ENCODE results near the gene COL8A1.

The COL8A1 gene

DNA sequence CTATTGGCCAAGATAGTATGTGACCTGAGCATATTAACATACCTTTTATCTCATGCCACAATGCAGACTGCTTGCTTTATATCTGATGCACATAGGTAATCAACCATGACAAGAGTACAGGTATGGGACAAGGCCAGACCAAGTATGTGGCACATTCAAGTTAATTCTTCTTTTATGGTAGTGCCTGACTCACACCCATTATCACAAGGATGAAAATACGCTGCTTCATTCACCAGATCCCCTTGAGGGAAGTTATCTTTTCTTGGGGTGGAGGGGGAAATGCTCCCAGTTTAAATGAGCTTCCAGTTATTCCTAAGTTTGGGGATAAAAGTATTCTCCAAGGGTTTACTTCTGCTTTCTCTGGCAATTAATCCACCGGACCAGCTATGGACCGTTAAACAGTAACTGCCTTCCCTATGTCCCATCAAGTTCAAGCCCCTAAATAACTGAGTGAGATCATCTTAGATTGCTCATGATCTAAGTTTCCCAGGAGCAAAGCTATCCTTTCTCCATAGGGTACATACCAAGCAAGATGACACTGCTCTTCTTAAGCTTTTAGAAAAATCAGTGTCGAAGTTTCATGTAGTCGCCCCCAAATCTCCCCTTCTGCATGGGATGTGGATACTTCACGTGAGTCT, 1.9 kb downstream of the COL8A1 start:
- DNase-seq = no peak

DNA sequence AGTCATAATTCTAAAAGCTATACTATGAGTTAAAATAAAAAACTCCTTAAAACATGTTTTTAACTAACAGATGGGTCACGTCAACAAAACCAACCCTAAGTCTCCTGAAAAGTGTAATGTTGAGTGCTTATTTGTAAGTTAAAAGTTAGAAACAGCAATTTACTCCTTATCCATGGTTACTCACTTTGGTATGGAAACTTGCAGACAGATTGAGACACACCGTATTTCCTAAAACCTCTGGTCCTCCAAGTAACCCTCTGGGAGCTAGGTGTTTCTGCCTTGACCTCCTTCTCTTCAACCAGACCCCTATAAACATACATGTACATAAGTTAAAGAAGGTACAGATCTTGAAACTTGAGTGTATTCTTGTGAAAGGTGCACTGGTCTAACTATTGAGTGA, 3.1 kb downstream of the COL8A1 start:
- no peak for DNase-seq

DNA sequence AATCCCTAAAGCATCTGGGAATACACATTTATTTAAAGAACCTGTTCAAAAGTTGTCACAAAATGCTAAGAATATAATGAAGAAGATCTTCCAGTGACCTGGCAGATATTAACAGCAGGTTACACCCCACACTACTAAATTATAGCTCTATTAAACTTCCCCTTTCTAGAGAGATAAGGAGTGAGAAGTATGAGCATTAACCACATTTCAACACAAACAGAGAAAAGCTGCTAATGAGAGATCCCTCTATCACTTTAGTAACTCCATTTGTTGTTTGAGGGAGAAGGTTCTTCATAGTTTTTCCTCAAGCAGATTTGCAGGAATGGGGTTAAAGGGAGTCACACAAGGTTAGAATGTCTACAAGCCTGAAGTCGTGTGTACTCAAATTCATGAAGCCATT, 3.6 kb downstream of the COL8A1 start:
- DNase-seq = no peak

DNA sequence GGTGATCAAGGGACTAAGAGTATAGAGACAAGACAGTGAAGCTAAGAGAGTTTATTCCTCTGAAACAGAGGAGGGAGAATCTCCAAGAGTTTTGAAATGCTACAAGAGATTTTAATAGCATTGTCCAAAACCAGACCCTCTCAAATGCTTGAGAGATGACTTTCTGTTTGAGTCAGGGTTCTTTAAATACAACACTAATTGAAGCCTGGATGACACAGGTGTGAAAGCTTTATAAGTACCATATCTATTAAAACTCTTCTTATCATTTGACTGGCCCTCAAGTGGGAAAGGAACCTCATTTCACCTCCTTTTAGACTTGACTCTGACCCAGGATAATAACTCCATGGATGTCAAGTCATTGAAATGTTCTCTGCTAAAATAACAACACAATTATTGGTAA, 5.6 kb downstream of the COL8A1 start:
- DNase-seq = no peak

DNA sequence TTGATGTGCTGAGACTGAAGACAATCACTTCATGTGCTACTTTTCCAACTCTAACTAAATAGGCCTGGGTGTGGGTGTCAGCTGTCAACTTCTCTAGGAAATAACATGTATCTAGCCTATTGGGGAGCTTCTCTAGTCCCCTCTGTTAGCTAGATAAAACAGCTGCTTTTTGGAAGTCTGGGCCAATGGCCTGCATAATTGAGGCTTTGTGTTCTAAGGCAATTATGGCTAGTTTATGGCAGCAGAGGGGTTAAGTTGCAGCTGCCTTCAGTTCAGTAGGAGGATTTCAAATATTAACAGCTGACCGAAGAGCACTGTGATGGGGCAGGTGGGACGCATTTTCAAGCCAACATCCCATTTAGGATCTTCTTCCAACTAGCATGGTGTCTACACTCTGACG, 6.4 kb downstream of the COL8A1 start:
- DNase-seq = no peak

DNA sequence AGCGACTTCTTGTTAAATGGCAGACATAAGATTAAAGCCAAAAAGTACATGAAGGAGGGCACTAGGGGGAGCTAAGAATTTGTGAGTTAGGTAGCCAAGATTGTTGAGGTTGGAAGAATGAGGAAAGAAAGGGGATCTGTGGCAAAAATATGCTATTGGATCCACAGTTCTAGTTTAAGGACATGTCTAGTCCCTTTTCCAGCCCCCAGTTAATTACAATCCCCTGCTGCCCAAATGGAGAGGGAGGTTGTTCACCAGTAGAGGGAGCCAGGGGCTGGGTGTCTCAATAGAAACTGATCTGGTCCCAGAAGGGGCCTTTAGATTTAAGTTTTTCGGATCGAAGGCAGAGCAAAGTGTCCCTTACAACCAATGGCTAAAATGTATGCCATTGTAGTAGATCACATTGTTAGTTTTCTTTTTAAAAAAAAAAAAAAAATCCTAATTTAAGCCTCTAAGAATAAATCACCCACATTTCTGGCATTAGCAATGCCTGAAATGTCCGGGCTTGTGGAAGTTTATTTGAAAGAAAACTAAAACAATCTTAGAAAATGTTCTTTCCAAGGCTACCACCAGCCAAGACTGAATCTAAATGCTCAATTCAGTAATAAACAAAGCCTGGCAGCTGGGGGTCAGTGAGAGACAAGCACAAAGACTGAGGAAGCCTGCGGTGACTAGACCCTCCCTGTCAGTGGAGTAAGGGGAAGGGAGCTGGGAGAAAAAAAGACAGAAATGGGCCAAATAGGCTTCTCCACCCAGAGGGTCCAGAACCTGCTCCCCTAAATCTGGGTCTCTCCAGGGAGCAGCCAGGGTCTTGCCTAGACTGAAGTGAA, 7.1 kb downstream of the COL8A1 start:
- no peak for DNase-seq

DNA sequence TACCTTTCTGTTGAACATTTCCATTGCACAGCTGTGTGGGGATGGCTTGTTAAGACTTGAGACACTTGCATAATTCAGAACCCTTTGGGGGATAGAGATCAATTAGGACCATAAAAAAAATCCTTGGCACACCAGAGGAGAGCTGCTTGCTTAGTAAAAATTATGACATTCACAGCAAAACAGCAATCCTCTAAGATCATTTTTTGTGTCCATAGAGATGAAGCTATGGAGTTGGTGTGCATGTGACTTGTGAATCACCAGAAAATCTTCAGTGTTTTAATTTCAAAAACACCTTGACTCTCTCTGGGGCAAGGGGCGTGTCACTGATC, 7.7 kb downstream of the COL8A1 start:
- DNase-seq = no peak

DNA sequence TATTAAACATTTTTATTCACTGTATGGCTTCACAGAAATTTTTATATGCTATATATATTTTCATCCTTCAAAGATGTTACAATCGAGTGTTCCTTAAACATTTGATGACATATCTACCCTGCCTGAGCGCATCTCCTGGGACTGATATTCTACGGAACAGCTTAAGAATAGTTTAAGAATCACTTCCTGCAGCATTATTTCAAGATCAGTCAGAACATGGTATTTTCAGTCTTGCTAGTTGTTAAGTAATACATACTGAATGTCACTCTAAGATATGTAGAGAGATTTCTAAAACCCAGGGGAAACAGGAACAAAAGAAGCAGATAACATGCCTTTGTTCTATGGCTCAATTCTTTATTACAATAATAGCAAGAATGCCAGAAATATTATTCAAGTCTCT, 8.7 kb downstream of the COL8A1 start:
- DNase-seq = no peak

DNA sequence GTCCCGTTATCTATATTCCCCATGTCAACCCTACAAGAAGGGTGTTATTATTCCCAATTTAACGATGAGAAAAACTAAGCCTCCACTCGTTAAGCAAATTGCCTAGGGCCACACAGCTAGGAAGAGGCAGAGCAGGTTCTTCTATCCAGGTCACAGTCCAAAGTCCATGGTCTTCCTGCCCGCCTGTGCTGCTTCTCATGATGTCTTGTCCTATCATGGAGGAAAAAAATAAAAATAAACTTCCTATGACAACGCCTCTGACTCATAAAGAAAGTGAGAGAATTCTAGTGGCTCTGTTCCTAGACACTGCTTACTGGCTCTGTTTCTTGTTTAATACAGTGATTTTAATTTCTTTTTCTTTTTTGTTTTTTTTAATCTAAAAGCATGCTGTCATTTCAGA, 9.7 kb downstream of the COL8A1 start:
- no peak for DNase-seq

DNA sequence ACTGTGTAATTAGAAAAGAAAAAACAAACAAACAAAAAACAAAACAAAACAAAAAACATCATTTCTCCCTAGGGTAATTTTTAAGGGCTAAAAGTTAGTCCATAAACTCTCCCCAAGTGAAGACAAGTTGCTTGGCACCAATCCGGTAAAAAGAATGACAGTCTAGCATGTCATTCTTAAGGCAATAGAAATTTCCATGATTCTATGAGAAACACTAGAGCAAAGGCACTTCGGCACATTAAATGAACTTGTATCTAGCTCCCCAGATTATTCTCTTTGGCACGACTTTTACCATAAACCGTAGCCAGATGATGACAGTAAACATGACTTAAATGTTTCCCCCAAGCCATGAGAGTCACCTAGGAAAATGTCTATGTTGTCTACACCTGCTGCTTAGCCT, 10.1 kb downstream of the COL8A1 start:
- DNase-seq = no peak

DNA sequence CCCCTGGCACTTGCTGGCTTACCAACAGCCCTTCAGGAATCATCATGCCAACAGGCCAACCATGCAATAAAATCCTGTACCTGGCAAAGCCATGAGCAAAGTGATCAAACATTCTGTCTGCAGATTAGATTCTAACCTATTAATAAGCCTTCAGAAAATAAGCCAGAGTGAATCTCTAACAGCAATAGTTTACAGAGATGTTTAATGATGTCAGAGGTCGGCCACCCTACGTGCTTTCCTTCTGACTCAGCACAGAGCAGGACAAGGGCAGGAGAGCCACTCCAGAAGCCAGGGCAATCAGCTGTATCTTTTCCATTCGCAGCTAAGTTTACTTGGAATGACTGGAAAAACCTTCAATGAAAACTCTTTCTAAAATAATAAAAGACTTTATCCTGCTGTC, 13.1 kb downstream of the COL8A1 start:
- DNase-seq = no peak

DNA sequence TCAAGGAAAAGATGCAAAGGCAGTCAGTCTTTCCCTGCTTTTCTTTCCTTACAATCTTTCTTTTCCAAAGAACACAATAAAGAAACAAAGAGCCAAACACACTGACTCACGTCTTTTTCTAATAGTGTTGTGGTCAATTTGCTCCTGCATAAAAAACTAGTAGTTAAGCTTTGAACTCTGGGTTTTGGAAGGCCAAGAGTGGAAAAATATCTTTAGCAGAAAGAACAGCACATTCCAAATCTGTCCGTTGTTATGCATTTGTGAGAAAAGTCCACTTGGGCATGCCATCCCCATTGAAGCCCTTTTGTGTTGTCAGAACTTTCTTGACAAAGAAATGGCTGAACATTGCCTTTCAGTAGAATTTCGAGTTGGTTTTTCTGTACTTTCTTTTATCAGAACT, 18.2 kb downstream of the COL8A1 start:
- DNase-seq = no peak

DNA sequence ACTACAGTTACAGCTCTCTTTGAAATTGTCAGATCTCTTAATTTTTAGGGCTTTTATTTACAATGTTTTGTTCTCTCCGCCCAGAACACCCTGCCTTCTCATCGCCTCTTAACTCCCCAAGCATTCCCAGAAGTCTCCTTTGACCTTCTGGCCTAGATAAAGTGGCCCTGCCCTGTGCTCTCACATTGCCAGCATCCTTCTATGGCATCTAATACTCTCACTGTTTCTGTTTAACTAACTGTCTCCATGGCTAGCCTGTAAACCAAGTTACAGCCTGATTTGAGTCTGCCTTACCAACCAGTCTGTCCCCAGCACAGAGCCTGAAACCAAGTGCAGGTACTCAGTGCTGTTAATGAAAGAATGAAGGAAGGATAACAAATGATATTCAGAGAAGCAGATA, 19.9 kb downstream of the COL8A1 start:
- no peak for DNase-seq

DNA sequence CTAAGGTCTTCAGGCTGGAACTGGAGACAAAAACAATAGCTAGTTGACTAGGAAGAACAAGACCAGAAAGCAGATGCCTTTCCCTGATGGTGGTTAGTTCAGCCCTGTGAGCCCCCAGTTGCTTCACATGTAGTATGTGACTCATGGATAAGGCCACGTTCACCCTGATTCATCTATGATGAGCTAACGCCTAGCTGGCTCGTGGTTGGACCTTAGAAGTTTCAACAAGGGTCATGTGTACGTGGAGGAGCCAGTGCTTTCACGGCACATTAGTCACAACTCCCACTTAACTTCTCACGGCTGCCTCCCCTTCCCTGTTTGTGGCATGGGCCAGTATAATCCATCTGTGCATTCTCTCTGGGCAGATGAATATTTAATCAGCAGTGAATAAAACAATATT, 20.6 kb downstream of the COL8A1 start:
- DNase-seq = no peak

DNA sequence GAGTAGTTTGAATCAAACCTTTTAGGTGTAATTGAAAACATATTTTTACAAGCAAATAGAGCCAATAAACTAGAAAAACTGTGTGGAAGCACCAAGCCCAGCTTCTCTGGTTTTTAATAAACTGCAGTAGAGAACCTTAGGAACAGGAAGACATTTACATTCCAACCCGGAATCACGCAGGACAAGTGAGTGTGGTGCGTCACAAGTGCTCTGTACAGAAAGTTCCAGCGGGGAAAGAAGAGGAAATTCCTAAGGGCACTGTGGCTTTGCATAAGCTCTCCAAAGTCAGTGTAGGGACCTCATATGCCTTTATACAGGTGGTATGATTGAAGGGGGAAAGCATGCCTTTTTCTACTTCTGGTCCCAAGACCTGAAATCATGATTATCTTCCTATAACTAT, 21.6 kb downstream of the COL8A1 start:
- no peak for DNase-seq

DNA sequence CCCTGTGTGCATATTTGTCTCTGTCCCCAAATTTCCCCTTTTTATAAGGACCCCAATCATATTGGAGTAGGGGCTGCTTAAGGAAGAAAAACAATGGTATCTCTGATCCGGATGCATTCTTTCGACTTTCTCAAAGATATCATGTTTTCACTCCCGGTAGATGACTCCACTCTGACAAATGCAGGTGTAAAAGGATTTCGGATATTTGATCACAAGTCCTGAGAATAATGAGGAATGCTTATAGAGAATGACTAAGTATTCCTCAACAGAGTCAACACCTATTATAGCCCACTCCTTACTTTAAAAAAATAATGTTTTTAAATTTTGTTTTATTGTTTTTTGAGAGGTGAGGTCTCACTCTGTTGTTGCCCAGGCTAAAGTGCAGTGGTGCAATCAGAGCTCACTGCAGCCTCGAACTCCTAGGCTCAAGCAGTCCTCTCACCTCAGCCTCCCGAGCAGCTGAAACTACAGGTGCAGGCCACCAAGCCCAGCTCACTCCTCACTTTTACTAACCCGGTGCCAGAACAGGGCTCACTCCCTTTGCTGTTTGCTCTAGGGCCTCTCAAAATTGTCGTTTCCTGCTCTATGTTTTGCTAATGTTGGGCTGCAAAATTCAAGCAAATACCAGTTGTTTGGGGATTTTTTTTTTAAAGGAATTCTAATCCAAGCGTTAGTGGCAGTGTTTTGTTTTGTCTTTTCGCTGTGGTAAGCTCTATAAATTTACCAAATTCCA, 24.6 kb downstream of the COL8A1 start:
- DNase-seq = no peak

DNA sequence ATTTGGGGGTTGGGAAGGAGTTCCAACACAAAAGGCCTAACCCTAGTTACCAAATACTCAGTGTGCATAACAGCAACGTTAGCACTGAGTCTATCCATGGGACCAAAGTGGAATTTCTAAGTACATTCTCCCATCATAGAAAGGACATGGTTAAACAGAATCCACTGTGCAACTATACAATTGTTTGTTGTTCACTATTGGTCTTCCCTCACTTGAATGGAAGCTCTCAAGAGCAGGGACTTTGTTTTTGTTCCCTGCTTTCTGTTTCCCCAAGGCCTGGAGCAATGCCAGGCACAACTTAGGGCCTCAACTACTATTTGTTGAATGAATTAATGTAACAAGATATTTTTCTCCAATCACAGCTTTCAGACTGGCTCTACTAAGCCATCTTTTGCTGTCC, 25.6 kb downstream of the COL8A1 start:
- no peak for DNase-seq

DNA sequence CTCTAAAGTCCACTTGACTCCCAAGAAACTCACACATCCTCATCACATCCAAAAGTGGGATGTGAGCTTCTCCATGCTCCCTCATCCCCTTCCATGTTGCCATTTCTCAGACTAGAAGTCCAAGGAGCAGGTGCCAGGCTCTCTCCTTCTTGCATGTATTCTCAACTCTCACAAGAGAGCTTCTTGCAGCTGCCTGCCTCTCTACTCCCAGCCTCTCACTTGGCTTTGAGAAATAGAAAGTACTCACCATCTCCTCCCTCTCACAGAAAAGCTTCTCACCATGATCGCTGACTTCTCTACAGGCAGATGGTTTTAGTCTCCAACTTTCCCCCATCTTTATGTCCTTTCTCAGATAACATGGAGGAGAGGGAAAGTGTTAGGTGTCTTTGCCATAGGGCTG, 26.6 kb downstream of the COL8A1 start:
- DNase-seq = no peak

DNA sequence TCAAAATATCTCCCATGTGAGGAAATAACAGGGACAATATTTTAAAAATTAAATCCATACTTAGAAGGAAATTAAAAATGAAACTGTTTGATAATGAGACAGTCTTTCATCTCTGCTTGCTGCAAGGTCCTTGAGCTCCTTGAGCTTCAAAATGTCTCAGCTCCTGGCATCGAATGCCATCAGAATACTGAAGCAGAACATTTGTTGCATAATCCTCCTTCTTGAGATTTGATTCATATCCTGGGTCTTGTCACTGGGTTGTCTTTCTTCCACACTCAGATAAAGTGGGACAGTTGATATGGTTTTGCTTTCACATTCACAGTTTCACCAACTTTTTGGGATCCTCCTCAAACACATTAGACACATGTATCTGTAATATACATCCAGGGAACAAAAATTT, 27.8 kb downstream of the COL8A1 start:
- DNase-seq = no peak

DNA sequence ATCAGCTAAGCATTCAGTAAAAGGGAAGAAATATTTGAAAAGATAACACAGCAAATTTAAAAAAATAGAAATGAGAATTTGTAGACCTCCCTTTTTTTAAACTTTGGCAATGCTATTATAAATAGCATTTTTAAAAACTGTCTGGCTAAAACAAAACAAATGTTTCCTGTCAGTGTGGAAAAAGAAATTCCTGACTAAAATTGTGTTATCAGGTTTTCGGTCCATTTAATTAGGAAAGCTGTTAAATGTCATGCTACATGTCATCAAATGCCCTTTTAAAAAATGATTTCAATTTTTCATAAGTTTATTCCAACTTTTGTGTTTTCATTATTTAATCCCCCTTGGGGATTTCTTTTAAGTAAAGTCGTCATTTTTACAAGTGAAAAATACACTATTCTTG, 29.6 kb downstream of the COL8A1 start:
- DNase-seq = no peak

DNA sequence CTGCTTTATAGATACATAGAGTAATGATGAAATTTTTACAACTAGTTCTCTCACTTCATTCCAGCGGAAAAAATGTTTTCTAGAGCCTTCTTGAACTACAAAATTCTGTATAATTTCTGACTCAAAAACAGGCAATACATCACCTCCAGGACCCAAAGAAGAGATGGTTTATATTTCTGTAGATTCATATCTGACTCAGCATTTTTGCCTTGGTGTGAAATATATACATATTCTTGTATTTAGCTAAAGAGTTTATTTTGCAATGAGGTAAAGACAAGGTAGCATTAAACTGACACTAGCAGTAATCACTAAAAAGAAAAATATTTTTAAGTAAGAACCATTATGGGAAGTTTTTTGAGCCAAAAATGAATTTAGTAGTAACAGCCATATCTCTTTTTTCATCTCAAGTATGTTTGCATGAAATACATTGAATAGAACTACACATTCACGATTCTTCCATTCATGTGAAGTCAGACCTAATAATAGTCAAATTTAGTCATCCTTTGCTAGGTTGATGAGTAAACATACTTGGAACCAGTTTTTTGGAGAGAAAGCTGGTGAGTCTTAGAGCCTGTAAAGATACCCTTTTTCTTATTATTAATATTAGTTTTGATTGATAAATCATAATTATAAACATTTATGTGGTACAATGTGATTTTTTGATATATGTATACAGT, 31.6 kb downstream of the COL8A1 start:
- DNase-seq = no peak

DNA sequence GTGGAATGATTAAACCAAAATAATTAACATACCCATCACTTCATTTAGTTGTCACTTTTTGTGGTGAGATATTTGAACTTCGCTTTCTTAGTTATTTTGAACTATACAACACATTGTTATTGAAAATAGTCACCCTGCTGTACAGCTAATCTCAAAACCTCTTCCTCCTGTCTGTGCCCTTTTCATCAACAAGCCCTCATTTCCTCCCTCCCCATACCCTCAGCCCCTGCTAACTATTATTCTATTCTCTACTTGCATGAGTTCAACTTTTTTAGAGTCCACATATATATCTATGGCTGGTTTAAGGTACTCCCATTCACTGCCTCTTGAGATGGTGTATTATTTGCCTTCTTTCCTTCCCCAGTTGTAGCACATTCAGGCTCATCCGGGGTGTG, 32.2 kb downstream of the COL8A1 start:
- no peak for DNase-seq

DNA sequence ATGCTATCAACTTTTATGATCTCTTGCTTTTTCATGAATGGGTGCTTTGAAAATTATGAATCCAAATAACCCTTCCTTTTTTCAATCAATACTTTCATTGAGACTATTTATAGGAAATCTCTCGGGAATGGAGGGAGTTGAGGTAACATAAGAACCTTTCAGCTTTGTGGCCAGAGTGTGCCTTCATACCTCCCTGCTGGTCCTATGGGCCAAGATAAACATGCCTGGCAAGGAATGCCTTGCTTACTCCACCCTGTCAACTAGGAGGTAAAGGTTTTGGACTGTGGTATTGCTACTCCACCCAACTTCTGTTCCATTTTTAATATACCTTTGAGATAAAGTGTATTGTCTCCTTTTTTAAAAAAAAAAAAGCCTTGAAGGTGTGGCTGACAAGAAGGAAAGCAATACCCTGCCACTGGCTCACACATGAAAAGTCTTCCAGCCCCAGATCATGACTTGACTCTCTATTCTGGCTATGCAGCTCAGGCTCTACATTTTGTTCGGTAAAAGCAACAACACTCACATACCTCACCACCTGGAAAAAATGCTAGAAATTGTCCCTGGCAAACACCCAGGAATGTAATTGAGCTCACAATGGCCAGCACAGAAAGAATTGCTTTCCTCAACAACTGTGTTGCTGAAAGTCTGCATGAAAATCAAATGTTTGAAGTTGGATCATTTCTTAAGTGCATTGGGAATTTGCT, 35.8 kb downstream of the COL8A1 start:
- DNase-seq = no peak
